ENCODE results near the gene SLC35F3.
A peak's percentile ranks its signal among the peaks of the same experiment; 100 is the strongest.
"Not testable (repeated sequence)": the region's sequence is repeated elsewhere in the genome, so short reads cannot be mapped to it uniquely, and the experiment has no call there.

Gene SLC35F3

GRCh38 chr1:233904633-233905415 is at the start of gene SLC35F3:
Gene SLC35F3 (plus strand): TSS chr1:233904676.
- DNase-seq: peak; percentile 39

- no peak for DNase-seq
These were observed 45.0 kb upstream of the SLC35F3 start for GRCh38 chr1:233859446-233859845.

GRCh38 chr1:233863901-233864545 is 40.5 kb upstream of the SLC35F3 start:
- no peak for DNase-seq

- no peak for DNase-seq
These were observed 39.9 kb upstream of the SLC35F3 start for GRCh38 chr1:233864578-233864977.

- DNase-seq: no peak
These were observed 39.3 kb upstream of the SLC35F3 start for GRCh38 chr1:233865216-233865615.

GRCh38 chr1:233865902-233866301 is 38.6 kb upstream of the SLC35F3 start:
- no peak for DNase-seq

GRCh38 chr1:233867028-233867427 is 37.4 kb upstream of the SLC35F3 start:
- no peak for DNase-seq

GRCh38 chr1:233868461-233868860 is 36.0 kb upstream of the SLC35F3 start:
- DNase-seq: no peak

GRCh38 chr1:233869680-233870079 is 34.8 kb upstream of the SLC35F3 start:
- no peak for DNase-seq

- no peak for DNase-seq
These were observed 30.8 kb upstream of the SLC35F3 start for GRCh38 chr1:233873666-233874065.

- DNase-seq: no peak
These were observed 24.6 kb upstream of the SLC35F3 start for GRCh38 chr1:233879841-233880240.

GRCh38 chr1:233883671-233884070 is 20.8 kb upstream of the SLC35F3 start:
- DNase-seq: no peak

GRCh38 chr1:233884461-233885151 is 19.9 kb upstream of the SLC35F3 start:
- DNase-seq: no peak

- DNase-seq: no peak
These were observed 19.1 kb upstream of the SLC35F3 start for GRCh38 chr1:233885196-233885920.

- DNase-seq: not testable (repeated sequence)
These were observed 13.3 kb upstream of the SLC35F3 start for GRCh38 chr1:233891151-233891550.

- DNase-seq: no peak
These were observed 6.9 kb upstream of the SLC35F3 start for GRCh38 chr1:233897325-233898162.

- no peak for DNase-seq
These were observed 3.0 kb upstream of the SLC35F3 start for GRCh38 chr1:233901495-233901894.

- no peak for DNase-seq
These were observed 1.1 kb downstream of the SLC35F3 start for GRCh38 chr1:233905416-233906051.

GRCh38 chr1:233907151-233907550 is 2.7 kb downstream of the SLC35F3 start:
- DNase-seq: no peak

GRCh38 chr1:233908092-233908491 is 3.6 kb downstream of the SLC35F3 start:
- DNase-seq: no peak

GRCh38 chr1:233909195-233909594 is 4.7 kb downstream of the SLC35F3 start:
- DNase-seq: no peak

- no peak for DNase-seq
These were observed 8.0 kb downstream of the SLC35F3 start for GRCh38 chr1:233912447-233912846.
